HCT116 (cell line): ENCODE results near the gene LPIN1. TPM values are rescaled to one million over a fixed set of nuclear protein-coding genes. Genes with fewer than 3 reads are reported as not detected.

Experiments used
- ATAC-seq: fragments of 200-7000 bp; cut with Tn5 transposase; 2 replicates; pipeline ENCODE4 v1.9.1; 2020; ENCODE audit warnings: mild to moderate bottlenecking, moderate library complexity
- BruUV-seq: library from RNA; stranded (reverse); fragments of 400-500 nt; replicated peaks from 2 replicates; lab custom pipeline; 2021; lab: Mats Ljungman, UMichigan
- CTCF ChIA-PET: fragments of 300-600 bp; sonication (Branson Sonifier 250); formaldehyde crosslinking; loops from one replicate; lab custom pipeline; 2021; ENCODE audit warnings: antibody characterized with exemption; lab: Charles Lee
- POLR2A ChIA-PET: fragments of 300-600, 350-600 bp; sonication (Branson Sonifier 250); formaldehyde crosslinking; loops from one replicate; lab custom pipeline; 2021; ENCODE audit warnings: antibody characterized with exemption; lab: Charles Lee
- RAD21 ChIA-PET, 2 experiments: fragments of 300-600 bp; sonication (Branson Sonifier 250); formaldehyde crosslinking; loops; one replicate each; lab custom pipeline; 2023; ENCODE audit warnings: low total read pairs in 2 of 2; ENCODE audit not compliant: uncharacterized antibody in 2 of 2, unreplicated experiment in 2 of 2, low non-redundant PET in 1 of 2; lab: Charles Lee
- DNase-seq: peaks from one replicate; pipeline ENCODE4 v3.0.0-alpha.2; 2010; ENCODE audit warnings: low read depth, low spot score
- H2AFZ ChIP-seq: fragments of 200-600 bp; shearing (Covaris generic), sonication (generic); 2 replicates; pipeline ENCODE4 v1.6.1; 2017; ENCODE audit warnings: low read depth, mixed run types, mixed read lengths, antibody characterized with exemption, low read length; ENCODE audit not compliant: poor library complexity, severe bottlenecking
- H3K27ac ChIP-seq: 2 replicates; pipeline ENCODE4 v1.5.1; 2012; ENCODE audit warnings: low read depth, low read length
- H3K27me3 ChIP-seq: fragments of 200-600 bp; sonication (generic); 2 replicates; pipeline ENCODE4 v1.6.1; 2016; ENCODE audit warnings: mixed run types, low read length, mixed read lengths; ENCODE audit not compliant: insufficient read depth
- H3K36me3 ChIP-seq, 2 experiments: fragments of 200-500 bp in 1 of 2; fragments of 200-600 bp in 1 of 2; sonication (Bioruptor generic) in 1 of 2; sonication (generic) in 1 of 2; 2 replicates each; pipeline versions ENCODE4 v1.5.1 to v1.6.1; 2014 to 2016; ENCODE audit warnings: low read length in 2 of 2, inconsistent platforms in 1 of 2, mixed read lengths in 1 of 2, mixed run types in 1 of 2; ENCODE audit not compliant: insufficient read depth in 2 of 2, control insufficient read depth in 1 of 2
- H3K4me1 ChIP-seq, 2 experiments: fragments of 200-600 bp in 1 of 2; sonication (generic) in 1 of 2; 2 replicates each; pipeline versions ENCODE4 v1.5.1 to v1.6.1; 2012 to 2017; ENCODE audit warnings: low read length in 2 of 2, inconsistent platforms in 1 of 2, mild to moderate bottlenecking in 1 of 2, mixed read lengths in 1 of 2, mixed run types in 1 of 2, moderate library complexity in 1 of 2; ENCODE audit not compliant: insufficient read depth in 2 of 2, control insufficient read depth in 1 of 2
- H3K4me2 ChIP-seq: fragments of 200-600 bp; sonication (generic); 2 replicates; pipeline ENCODE4 v1.6.1; 2017; ENCODE audit warnings: mixed run types, low read length, mixed read lengths
- H3K4me3 ChIP-seq, 2 experiments: fragments of 200-600 bp in 1 of 2; sonication (generic) in 1 of 2; replicated peaks in 1 of 2; 2 replicates each; pipeline ENCODE4 v1.5.1; 2011 to 2016; ENCODE audit warnings: low read length in 2 of 2, control low read depth in 1 of 2, low read depth in 1 of 2, mild to moderate bottlenecking in 1 of 2, mixed read lengths in 1 of 2, mixed run types in 1 of 2
- H3K79me2 ChIP-seq: fragments of 200-600 bp; sonication (generic); 2 replicates; pipeline ENCODE4 v1.6.1; 2017; ENCODE audit warnings: mild to moderate bottlenecking, mixed run types, low read length, moderate library complexity, mixed read lengths; ENCODE audit not compliant: insufficient read depth
- H3K9ac ChIP-seq: fragments of 200-600 bp; sonication (generic); 2 replicates; pipeline ENCODE4 v1.6.1; 2016; ENCODE audit warnings: low read length, mixed read lengths
- H3K9me2 ChIP-seq: fragments of 200-600 bp; sonication (generic), shearing (Covaris generic); 2 replicates; pipeline ENCODE4 v1.6.1; 2017; ENCODE audit warnings: mixed run types, mild to moderate bottlenecking, moderate library complexity; ENCODE audit not compliant: insufficient read depth
- H3K9me3 ChIP-seq, 2 experiments: fragments of 200-500 bp in 1 of 2; fragments of 200-600 bp in 1 of 2; sonication (Bioruptor generic) in 1 of 2; sonication (generic) in 1 of 2; 2 replicates each; pipeline ENCODE4 v1.6.1; 2014 to 2017; ENCODE audit warnings: low read length in 2 of 2, mixed read lengths in 2 of 2, inconsistent platforms in 1 of 2, low read depth in 1 of 2, mild to moderate bottlenecking in 1 of 2, mixed run types in 1 of 2, moderate library complexity in 1 of 2; ENCODE audit not compliant: control insufficient read depth in 1 of 2, insufficient read depth in 1 of 2
- H4K20me1 ChIP-seq: fragments of 200-600 bp; sonication (generic), shearing (Covaris generic); 2 replicates; pipeline ENCODE4 v1.6.1; 2017; ENCODE audit warnings: mixed run types, mild to moderate bottlenecking, moderate library complexity; ENCODE audit not compliant: insufficient read depth
- CBX3 ChIP-seq: IDR thresholded peaks from 2 replicates; pipeline ENCODE4 v1.6.1; 2012; ENCODE audit warnings: low read depth
- EGR1 ChIP-seq: IDR thresholded peaks from 2 replicates; pipeline ENCODE4 v1.6.1; 2012; ENCODE audit warnings: low read depth
- ELF1 ChIP-seq: IDR thresholded peaks from 2 replicates; pipeline ENCODE4 v1.6.1; 2012; ENCODE audit warnings: low read depth, borderline replicate concordance
- EZH2 ChIP-seq: fragments of 200-600 bp; sonication (generic); IDR thresholded peaks from 2 replicates; pipeline ENCODE4 v1.6.1; 2017; ENCODE audit warnings: antibody characterized with exemption, mixed run types
- EZH2phosphoT487 ChIP-seq: fragments of 200-600 bp; IDR thresholded peaks from 2 replicates; pipeline ENCODE4 v1.6.1; 2018; ENCODE audit warnings: antibody characterized with exemption, borderline replicate concordance
- JUND ChIP-seq: IDR thresholded peaks from 2 replicates; pipeline ENCODE4 v1.6.1; 2012
- MAX ChIP-seq: IDR thresholded peaks from 2 replicates; pipeline ENCODE4 v1.6.1; 2012
- POLR2A ChIP-seq: IDR thresholded peaks from 2 replicates; pipeline ENCODE4 v1.7.0; 2011; ENCODE audit warnings: borderline replicate concordance; ENCODE audit not compliant: insufficient read depth, insufficient read length; ENCODE audit errors: extremely low read depth
- RAD21 ChIP-seq: IDR thresholded peaks from 2 replicates; pipeline ENCODE4 v1.6.1; 2012; ENCODE audit warnings: low read depth, mild to moderate bottlenecking
- SIN3A ChIP-seq: IDR thresholded peaks from 2 replicates; pipeline ENCODE4 v1.6.1; 2012; ENCODE audit warnings: low read depth
- SP1 ChIP-seq: IDR thresholded peaks from 2 replicates; pipeline ENCODE4 v1.6.1; 2012; ENCODE audit warnings: low read depth
- SRF ChIP-seq: IDR thresholded peaks from 2 replicates; pipeline ENCODE4 v1.6.1; 2012; ENCODE audit warnings: low read depth
- TCF7L2 ChIP-seq: IDR thresholded peaks from 2 replicates; pipeline ENCODE4 v1.7.0; 2011; ENCODE audit warnings: borderline replicate concordance, inconsistent platforms; ENCODE audit not compliant: insufficient read depth, insufficient read length; ENCODE audit errors: extremely low read depth
- YY1 ChIP-seq: IDR thresholded peaks from 2 replicates; pipeline ENCODE4 v1.6.1; 2011; ENCODE audit warnings: low read length, low read depth, moderate library complexity, mild to moderate bottlenecking; ENCODE audit not compliant: insufficient replicate concordance; ENCODE audit errors: extremely low read depth
- ZFX ChIP-seq: fragments of 450-650 bp; IDR thresholded peaks from 2 replicates; pipeline ENCODE4 v1.6.1; 2017
- ZNF274 ChIP-seq: fragments of 200-500 bp; sonication (Bioruptor generic); IDR thresholded peaks from 2 replicates; pipeline ENCODE4 v1.6.1; 2014; ENCODE audit warnings: mild to moderate bottlenecking, low read depth, low read length, inconsistent platforms
- intact Hi-C: fragments of 100-400 bp; cut with micrococcal nuclease; formaldehyde crosslinking; loops from 2 replicates; pipeline ENCODE4 v1.10.0; 2022
- total RNA-seq: library from RNA; stranded (reverse); gene quantifications from one replicate; pipeline ENCODE4 v1.2.1, GENCODE V29; 2021; ENCODE audit not compliant: unreplicated experiment
- TF ChIP-seq, protein P1 (sequence below): IDR thresholded peaks from 2 replicates; pipeline ENCODE4 v1.6.1; 2012; ENCODE audit warnings: low read depth
- TF ChIP-seq, protein P2 (sequence below): IDR thresholded peaks from 2 replicates; pipeline ENCODE4 v1.6.1; 2011; ENCODE audit warnings: mild to moderate bottlenecking, low read length, moderate library complexity; ENCODE audit not compliant: insufficient replicate concordance; ENCODE audit errors: extremely low read depth
- TF ChIP-seq, protein P3 (sequence below), 3 experiments: fragments of 200-600 bp in 1 of 3; sonication (generic) in 1 of 3; IDR thresholded peaks in 2 of 3; conservative IDR thresholded peaks in 1 of 3; 2 replicates each; pipeline ENCODE4 v1.5.1; 2012 to 2017; ENCODE audit warnings: low read depth in 2 of 3, low read length in 2 of 3, antibody characterized with exemption in 1 of 3, borderline replicate concordance in 1 of 3, control low read depth in 1 of 3, mild to moderate bottlenecking in 1 of 3, mixed read lengths in 1 of 3, mixed run types in 1 of 3, moderate library complexity in 1 of 3; ENCODE audit not compliant: insufficient read depth in 1 of 3

LPIN1 gene
- total RNA-seq, 1 experiment from 2014 or later, result 16.7 TPM

- ChIA-PET CTCF (no interaction called here), POLR2A (no interaction called here), RAD21 (no interaction called here)
- no peaks in the 10 kb centered on the region for H3K4me1 ChIP-seq
- DNase-seq (no peak), ATAC-seq (no peak)
- no peak overlapping the region for H3K4me3 ChIP-seq
- intact Hi-C loops, result no loop called here
- H3K9ac ChIP-seq, result no peak overlapping the region
- no peaks in the 10 kb centered on the region for H3K9me2 ChIP-seq
- H3K79me2 ChIP-seq, result no peaks in the 10 kb centered on the region
- H3K4me2 ChIP-seq, result no peak overlapping the region
- H4K20me1 ChIP-seq, result no peaks in the 10 kb centered on the region
- no peaks in the 10 kb centered on the region for H3K9me3 ChIP-seq
- H2AFZ ChIP-seq, result no peak overlapping the region
- no peak overlapping the region for H3K27ac ChIP-seq
- no TSS peak for BruUV-seq
- TF ChIP-seq, protein P1, sequence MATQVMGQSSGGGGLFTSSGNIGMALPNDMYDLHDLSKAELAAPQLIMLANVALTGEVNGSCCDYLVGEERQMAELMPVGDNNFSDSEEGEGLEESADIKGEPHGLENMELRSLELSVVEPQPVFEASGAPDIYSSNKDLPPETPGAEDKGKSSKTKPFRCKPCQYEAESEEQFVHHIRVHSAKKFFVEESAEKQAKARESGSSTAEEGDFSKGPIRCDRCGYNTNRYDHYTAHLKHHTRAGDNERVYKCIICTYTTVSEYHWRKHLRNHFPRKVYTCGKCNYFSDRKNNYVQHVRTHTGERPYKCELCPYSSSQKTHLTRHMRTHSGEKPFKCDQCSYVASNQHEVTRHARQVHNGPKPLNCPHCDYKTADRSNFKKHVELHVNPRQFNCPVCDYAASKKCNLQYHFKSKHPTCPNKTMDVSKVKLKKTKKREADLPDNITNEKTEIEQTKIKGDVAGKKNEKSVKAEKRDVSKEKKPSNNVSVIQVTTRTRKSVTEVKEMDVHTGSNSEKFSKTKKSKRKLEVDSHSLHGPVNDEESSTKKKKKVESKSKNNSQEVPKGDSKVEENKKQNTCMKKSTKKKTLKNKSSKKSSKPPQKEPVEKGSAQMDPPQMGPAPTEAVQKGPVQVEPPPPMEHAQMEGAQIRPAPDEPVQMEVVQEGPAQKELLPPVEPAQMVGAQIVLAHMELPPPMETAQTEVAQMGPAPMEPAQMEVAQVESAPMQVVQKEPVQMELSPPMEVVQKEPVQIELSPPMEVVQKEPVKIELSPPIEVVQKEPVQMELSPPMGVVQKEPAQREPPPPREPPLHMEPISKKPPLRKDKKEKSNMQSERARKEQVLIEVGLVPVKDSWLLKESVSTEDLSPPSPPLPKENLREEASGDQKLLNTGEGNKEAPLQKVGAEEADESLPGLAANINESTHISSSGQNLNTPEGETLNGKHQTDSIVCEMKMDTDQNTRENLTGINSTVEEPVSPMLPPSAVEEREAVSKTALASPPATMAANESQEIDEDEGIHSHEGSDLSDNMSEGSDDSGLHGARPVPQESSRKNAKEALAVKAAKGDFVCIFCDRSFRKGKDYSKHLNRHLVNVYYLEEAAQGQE, result no peak
- TF ChIP-seq MAX, result no peak
- no peak for TF ChIP-seq TCF7L2
- no peak for TF ChIP-seq SIN3A
- no peak for TF ChIP-seq RAD21
- no peak for TF ChIP-seq ZNF274
- no peak for TF ChIP-seq EZH2phosphoT487
- TF ChIP-seq JUND, result no peak
- no peak for TF ChIP-seq ELF1
- TF ChIP-seq, protein P2, sequence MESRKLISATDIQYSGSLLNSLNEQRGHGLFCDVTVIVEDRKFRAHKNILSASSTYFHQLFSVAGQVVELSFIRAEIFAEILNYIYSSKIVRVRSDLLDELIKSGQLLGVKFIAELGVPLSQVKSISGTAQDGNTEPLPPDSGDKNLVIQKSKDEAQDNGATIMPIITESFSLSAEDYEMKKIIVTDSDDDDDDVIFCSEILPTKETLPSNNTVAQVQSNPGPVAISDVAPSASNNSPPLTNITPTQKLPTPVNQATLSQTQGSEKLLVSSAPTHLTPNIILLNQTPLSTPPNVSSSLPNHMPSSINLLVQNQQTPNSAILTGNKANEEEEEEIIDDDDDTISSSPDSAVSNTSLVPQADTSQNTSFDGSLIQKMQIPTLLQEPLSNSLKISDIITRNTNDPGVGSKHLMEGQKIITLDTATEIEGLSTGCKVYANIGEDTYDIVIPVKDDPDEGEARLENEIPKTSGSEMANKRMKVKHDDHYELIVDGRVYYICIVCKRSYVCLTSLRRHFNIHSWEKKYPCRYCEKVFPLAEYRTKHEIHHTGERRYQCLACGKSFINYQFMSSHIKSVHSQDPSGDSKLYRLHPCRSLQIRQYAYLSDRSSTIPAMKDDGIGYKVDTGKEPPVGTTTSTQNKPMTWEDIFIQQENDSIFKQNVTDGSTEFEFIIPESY, result no peak
- TF ChIP-seq SP1, result no peak
- TF ChIP-seq YY1, result no peak
- no peak for TF ChIP-seq SRF
- TF ChIP-seq CBX3, result no peak
- TF ChIP-seq ZFX, result no peak
- no peak for TF ChIP-seq EGR1
- no peak for TF ChIP-seq EZH2
- TF ChIP-seq, protein P3, sequence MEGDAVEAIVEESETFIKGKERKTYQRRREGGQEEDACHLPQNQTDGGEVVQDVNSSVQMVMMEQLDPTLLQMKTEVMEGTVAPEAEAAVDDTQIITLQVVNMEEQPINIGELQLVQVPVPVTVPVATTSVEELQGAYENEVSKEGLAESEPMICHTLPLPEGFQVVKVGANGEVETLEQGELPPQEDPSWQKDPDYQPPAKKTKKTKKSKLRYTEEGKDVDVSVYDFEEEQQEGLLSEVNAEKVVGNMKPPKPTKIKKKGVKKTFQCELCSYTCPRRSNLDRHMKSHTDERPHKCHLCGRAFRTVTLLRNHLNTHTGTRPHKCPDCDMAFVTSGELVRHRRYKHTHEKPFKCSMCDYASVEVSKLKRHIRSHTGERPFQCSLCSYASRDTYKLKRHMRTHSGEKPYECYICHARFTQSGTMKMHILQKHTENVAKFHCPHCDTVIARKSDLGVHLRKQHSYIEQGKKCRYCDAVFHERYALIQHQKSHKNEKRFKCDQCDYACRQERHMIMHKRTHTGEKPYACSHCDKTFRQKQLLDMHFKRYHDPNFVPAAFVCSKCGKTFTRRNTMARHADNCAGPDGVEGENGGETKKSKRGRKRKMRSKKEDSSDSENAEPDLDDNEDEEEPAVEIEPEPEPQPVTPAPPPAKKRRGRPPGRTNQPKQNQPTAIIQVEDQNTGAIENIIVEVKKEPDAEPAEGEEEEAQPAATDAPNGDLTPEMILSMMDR (IDR thresholded peaks at IDR 0.05 in 2 of 3, conservative IDR thresholded peaks at IDR 0.05 in 1 of 3; ENCODE audit: borderline replicate concordance in 1 of 3, insufficient read depth in 1 of 3, low read depth in 2 of 3, low read length in 2 of 3), result no peak
- no peak for TF ChIP-seq POLR2A
- TF ChIP-seq, all 23 proteins: peak for 0
- H3K27me3 ChIP-seq, result peaks cover 29% of the 10 kb centered on the region
- H3K36me3 ChIP-seq, result no peaks in the 10 kb centered on the region
These were observed 30.3 kb upstream of the LPIN1 start for GRCh38 chr2:11715987-11716652.
